ENCODE data around the gene BTNL2. TPM values are rescaled to one million over a fixed set of nuclear protein-coding genes. Genes with fewer than 3 reads are reported as not detected.

Gene BTNL2
- total RNA-seq, 1 donor from 2014 or later = not detected

GRCh38 chr6:32391505-32391904 lies 15.5 kb downstream of the BTNL2 start:
- no peaks in the 10 kb centered on the region for H3K27me3 ChIP-seq (ENCODE audit: control insufficient read depth, insufficient read depth, low read length)
- TF ChIP-seq, protein P1, sequence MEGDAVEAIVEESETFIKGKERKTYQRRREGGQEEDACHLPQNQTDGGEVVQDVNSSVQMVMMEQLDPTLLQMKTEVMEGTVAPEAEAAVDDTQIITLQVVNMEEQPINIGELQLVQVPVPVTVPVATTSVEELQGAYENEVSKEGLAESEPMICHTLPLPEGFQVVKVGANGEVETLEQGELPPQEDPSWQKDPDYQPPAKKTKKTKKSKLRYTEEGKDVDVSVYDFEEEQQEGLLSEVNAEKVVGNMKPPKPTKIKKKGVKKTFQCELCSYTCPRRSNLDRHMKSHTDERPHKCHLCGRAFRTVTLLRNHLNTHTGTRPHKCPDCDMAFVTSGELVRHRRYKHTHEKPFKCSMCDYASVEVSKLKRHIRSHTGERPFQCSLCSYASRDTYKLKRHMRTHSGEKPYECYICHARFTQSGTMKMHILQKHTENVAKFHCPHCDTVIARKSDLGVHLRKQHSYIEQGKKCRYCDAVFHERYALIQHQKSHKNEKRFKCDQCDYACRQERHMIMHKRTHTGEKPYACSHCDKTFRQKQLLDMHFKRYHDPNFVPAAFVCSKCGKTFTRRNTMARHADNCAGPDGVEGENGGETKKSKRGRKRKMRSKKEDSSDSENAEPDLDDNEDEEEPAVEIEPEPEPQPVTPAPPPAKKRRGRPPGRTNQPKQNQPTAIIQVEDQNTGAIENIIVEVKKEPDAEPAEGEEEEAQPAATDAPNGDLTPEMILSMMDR (IDR thresholded peaks at IDR 0.05; ENCODE audit: insufficient read depth, low read length, poor library complexity, severe bottlenecking) = no peak
- DNase-seq (ENCODE audit: low read depth) = no peak
- no peak overlapping the region for H3K4me3 ChIP-seq (ENCODE audit: low read depth, low read length)
- no peaks in the 10 kb centered on the region for H3K36me3 ChIP-seq (ENCODE audit: control insufficient read depth, insufficient read depth, low read length)

DNA sequence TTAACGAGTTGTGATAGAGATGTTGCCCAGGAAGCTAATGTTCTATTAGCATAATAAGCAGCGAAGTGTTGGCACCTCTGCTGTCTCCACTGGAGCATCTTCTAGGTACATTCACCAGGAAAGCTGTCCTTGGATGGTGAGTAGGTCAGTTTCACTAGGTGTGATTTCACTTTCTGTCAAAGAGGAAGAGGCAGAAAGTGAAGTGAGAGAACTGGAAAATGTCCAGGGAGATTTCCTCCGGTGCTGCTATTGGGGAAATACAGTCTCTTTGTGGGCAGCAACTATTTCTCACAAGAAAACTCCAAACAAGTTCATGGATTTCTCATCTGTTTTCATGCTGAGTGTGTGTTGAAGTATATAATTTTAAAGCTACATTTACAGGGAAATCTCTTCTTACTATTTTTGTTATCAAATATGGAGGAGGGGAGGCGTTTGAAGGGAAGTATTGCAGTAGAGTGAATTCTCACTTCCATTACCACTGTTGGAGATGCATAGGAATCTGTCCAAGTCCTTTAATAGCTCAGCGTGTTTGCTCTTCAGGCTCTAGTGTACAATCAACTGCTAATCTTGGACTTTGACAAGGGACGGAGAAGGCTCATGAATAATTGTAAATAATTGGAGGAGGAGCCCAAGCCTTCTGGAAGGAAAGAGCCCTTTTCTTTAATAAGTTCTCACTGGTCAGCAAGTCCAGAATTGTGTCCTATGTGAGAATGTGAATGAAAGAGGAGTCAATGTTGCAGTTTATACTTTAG lies 19.2 kb downstream of the BTNL2 start:
- TF ChIP-seq, protein P1 (IDR thresholded peaks at IDR 0.05; ENCODE audit: insufficient read depth, low read length, poor library complexity, severe bottlenecking) = no peak
- Histone ChIP-seq H3K27me3 (ENCODE audit: control insufficient read depth, insufficient read depth, low read length) (no peaks in the 10 kb centered on the region), H3K4me3 (ENCODE audit: low read depth, low read length) (no peak overlapping the region), H3K36me3 (ENCODE audit: control insufficient read depth, insufficient read depth, low read length) (no peaks in the 10 kb centered on the region)
- DNase-seq (ENCODE audit: low read depth) = no peak

DNA sequence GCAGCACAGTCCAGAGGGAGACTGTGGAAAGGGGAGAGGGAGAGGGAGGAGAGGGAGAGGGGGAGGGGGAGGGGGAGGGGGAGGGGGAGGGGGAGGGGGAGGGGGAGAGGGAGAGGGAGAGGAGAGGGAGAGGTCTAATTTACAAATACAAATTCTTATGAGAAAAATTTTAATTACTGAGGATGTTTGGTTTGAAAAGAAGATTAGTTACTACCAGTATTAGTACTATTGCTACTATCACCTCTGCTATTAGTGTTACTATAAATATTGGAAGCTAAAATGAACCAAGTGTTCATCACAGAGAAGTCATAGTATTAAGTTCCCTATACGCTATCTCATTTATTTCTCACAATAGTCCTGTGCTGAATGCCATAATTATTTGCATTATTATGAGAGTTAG lies 20.9 kb downstream of the BTNL2 start:
- TF ChIP-seq, protein P1 (IDR thresholded peaks at IDR 0.05; ENCODE audit: insufficient read depth, low read length, poor library complexity, severe bottlenecking) = no peak
- Histone ChIP-seq H3K36me3 (ENCODE audit: control insufficient read depth, insufficient read depth, low read length) (no peaks in the 10 kb centered on the region), H3K27me3 (ENCODE audit: control insufficient read depth, insufficient read depth, low read length) (no peaks in the 10 kb centered on the region), H3K4me3 (ENCODE audit: low read depth, low read length) (no peak overlapping the region)
- DNase-seq (ENCODE audit: low read depth) = no peak

DNA sequence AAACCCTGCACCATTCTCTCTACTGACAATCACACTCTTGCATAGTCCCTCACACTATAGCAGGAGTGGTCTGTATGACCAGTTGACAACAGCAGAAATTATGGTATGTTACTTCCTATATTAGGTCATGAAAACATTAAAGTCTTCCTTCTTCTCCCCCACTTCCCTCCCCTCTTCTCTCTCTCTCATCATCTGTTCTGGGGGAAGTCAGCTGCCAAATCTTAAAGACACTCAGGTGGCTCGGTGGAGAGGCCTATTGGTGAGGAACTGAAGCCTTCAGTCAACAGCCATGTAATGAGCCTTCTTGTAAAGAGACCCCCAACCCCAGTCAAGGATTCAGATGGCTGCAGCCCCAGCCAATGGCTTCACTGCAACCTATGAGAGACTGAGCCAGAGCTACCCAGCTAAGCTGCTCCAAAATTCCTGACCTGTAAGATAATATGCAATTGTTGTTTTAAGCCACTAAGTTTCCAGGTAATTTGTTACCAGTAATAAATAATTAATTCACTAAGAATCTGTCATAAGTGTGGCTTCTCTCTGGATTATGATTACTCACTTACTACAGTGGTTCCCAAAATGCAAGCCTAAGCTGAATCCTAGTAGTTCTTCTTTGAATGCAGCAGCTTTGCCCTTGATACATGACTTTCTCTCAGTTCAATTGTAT lies 24.1 kb downstream of the BTNL2 start:
- Histone ChIP-seq H3K4me3 (ENCODE audit: low read depth, low read length) (no peak overlapping the region), H3K27me3 (ENCODE audit: control insufficient read depth, insufficient read depth, low read length) (no peaks in the 10 kb centered on the region), H3K36me3 (ENCODE audit: control insufficient read depth, insufficient read depth, low read length) (no peaks in the 10 kb centered on the region)
- no peak for DNase-seq (ENCODE audit: low read depth)
- TF ChIP-seq, protein P1 (IDR thresholded peaks at IDR 0.05; ENCODE audit: insufficient read depth, low read length, poor library complexity, severe bottlenecking) = no peak

- no peak overlapping the region for H3K4me3 ChIP-seq (ENCODE audit: low read depth, low read length)
- no peak for DNase-seq (ENCODE audit: low read depth)
- no peaks in the 10 kb centered on the region for H3K36me3 ChIP-seq (ENCODE audit: control insufficient read depth, insufficient read depth, low read length)
- TF ChIP-seq, protein P1 (IDR thresholded peaks at IDR 0.05; ENCODE audit: insufficient read depth, low read length, poor library complexity, severe bottlenecking) = no peak
- H3K27me3 ChIP-seq (ENCODE audit: control insufficient read depth, insufficient read depth, low read length) = no peaks in the 10 kb centered on the region
Measured at GRCh38 chr6:32379545-32379944, 27.4 kb downstream of the BTNL2 start.
